HG02610 (cell line): ENCODE measurements around the gene AQP12B.

Experiments used
- ATAC-seq: cut with Tn5 transposase; IDR thresholded peaks from one replicate; pipeline ENCODE4 v1.9.1; 2021; ENCODE audit warnings: mild to moderate bottlenecking, moderate library complexity; ENCODE audit not compliant: unreplicated experiment

AQP12B gene

GRCh38 chr2:240637116-240637900 lies 45.4 kb downstream of the AQP12B start:
- no peak for ATAC-seq

- ATAC-seq = no peak
Measured at GRCh38 chr2:240636563-240637115, 46.0 kb downstream of the AQP12B start.

- no peak for ATAC-seq
Measured at GRCh38 chr2:240635998-240636547, 46.6 kb downstream of the AQP12B start.

- ATAC-seq = no peak
Measured at GRCh38 chr2:240635121-240635997, 47.3 kb downstream of the AQP12B start.

- ATAC-seq = no peak
Measured at GRCh38 chr2:240632306-240632721, 50.4 kb downstream of the AQP12B start.

- ATAC-seq = no peak
Measured at GRCh38 chr2:240631548-240632305, 51.0 kb downstream of the AQP12B start.

GRCh38 chr2:240630771-240631547 lies 51.7 kb downstream of the AQP12B start:
- no peak for ATAC-seq

GRCh38 chr2:240629968-240630770 lies 52.5 kb downstream of the AQP12B start:
- ATAC-seq = no peak

- ATAC-seq = no peak
Measured at GRCh38 chr2:240629619-240629967, 53.1 kb downstream of the AQP12B start.

GRCh38 chr2:240628808-240629618 lies 53.7 kb downstream of the AQP12B start:
- no peak for ATAC-seq

- no peak for ATAC-seq
Measured at GRCh38 chr2:240628507-240628807, 54.2 kb downstream of the AQP12B start.

GRCh38 chr2:240627736-240628506 lies 54.8 kb downstream of the AQP12B start:
- ATAC-seq = no peak

GRCh38 chr2:240626531-240627300 lies 56.0 kb downstream of the AQP12B start:
- ATAC-seq = no peak
